Adipose tissue (tissue), 3 donors: ENCODE results near the gene P3H2. TPM values are rescaled to one million over a fixed set of nuclear protein-coding genes. Genes with fewer than 3 reads are reported as not detected.

Source experiments
- polyA plus RNA-seq, 3 donors: library from polyadenylated mRNA; stranded (reverse); fragments of 200-250 nt; gene quantifications; one replicate each; pipeline ENCODE4 v1.2.3, GENCODE V29; 2013
- donor health status: healthy with polysubstance abuse.
- donor health status: Bipolar disorder and iron deficiency.
- donor health status: healthy.

The P3H2 gene
- polyA plus RNA-seq, 3 donors, result 1.2 to 3.6 (median 3.5) TPM

Other genes starting within 250 kb of the P3H2 start
- gene CLDN1, start 201.5 kb upstream of the P3H2 start, polyA plus RNA-seq, result 10 to 100 TPM in 2 of 3 donors, 1 to 10 TPM in 1; 3.6 to 28.1 (median 15.4) TPM